Activated CD4-positive, CD25-positive, alpha-beta regulatory T cell (primary cell): Measurements from ENCODE around the gene RHD.
"Not testable (repeated sequence)": the region's sequence is repeated elsewhere in the genome, so short reads cannot be mapped to it uniquely, and the experiment has no call there.

Experiments used
- DNase-seq, 4 experiments: peaks; one replicate each; lab custom pipeline; 2025; lab: John Stamatoyannopoulos, UW

RHD gene

DNA sequence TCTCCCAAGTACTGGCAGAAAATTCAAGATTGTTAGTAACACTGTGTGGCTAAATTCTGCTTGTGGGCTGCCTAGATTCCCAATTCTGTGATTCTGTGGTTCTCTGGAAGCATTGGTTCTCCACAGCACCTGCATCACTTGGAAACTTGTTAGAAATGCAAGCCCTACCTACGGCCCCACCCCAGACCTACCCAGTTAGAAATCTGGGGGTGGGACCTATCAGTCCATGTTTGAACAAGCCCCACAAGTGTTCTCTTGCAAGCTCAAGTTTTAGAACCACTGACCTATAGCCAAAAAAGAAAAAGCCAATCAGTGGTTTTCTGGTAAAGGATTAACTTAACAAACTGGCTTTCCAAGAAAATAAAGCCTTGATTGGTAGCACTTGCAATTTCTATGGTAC, 35.9 kb downstream of the RHD start:
- not testable (repeated sequence) for DNase-seq

DNA sequence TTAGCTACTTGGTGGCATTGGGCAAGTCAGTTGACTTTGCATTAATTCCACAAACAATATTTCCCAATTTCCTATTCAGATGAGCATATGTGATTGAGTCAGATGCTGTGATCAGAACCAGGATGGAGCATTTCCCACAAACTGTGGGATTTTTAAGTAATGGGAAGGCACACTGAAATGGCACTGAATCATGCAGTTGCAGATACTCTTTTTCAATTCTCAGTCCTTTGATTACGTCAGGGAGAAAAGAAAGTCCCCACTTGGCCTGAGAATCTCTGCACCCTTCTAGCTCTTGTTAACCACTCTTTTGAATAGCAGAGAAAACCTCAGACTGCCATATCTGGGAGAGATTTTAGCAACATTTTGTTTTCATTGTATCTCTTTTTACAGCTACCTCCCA, 36.8 kb downstream of the RHD start:
- not testable (repeated sequence) for DNase-seq

DNA sequence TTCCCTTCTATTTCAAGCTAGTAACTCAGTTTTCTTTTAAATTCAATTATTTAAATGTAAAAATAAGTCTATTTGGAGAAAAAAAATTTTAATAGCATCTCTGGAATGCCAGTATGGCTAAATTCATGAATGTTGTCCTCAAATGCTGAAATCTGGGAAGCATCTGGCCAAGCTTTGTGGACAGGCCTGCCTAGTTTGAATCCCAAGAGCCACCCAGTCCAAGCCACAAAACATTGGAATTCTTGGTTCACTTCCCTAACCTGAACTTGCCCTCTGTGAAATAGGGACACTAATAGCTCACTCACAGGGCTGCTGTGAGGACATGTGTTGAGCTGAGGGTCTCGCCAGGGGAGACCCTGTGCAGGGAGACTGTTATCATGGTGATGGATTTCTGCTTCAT, 37.2 kb downstream of the RHD start:
- not testable (repeated sequence) for DNase-seq

DNA sequence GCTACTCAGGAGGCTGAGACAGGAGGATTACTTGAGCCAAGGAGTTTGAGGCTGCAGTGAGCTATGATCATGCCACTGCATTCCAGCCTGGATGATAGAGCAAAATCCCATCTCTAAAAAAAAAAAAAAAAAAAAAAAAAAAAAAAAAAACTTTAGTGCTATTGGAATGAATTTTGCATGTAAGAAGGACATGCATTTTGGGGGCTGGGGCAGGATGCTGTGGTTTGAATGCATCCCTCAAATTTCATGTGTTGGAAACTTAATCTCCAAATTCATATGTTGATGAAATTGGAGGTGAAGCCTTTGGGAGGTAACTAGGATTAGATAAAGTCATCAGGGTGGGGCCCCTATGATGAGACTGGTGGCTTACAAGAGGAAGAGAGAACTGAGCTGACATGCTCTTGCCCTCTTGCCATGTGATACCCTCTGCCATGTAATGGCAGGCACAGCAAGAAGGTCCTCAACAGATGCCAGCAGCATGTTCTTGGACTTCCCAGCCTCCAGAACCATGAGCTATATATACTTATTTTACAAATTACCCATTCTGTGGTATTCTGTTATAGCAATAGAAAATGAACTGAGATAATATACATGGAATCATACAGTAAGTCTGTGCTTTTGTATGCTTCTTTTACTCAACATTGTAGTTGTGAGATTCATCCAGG, 40.6 kb downstream of the RHD start:
- DNase-seq, result not testable (repeated sequence)

DNA sequence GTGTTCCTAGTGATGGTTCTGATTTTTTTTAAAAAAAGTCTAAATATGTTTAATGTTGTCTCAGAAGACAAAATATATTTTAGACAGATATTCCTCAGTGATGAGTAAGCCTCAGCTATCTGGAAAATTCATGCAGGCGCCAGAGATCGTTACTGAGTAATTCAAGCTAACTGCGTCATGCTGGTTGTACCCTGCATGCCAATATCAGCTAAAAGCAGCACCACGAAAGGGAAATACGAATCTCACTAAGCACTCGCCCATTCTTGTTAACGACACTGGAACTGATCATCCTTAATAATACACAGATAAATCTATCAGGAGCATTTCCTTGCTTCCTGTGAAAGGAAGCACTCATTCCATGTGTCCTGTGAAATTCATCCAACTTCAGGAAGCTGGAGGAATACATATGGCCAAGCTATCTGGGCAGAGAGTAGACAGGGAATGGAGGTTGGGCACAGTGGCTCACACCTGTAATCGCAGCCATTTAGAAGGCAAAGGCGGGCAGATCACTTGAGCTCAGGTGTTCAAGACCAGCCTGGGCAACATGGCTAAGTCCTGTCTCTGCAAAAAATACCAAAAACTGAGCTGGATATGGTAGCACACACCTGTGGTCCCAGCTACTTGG, 48.1 kb downstream of the RHD start:
- not testable (repeated sequence) for DNase-seq

DNA sequence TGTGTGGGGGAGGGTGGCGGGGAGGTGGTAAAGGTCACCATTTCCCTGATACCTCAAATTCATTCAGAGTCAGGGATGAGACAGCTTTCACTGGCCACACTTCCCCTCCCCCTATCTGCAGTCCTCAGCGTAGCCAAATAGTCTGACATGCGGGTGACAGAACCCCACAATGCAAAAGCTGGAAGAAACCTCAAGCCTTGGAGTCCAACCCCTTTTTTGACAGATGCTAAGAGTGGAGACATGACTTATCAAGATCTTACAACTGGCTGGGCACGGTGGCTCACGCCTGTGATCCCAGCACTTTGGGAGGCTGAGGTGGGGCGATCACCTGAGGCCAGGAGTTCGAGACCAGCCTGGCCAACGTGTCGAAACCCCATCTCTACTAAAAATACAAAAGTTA, 49.8 kb downstream of the RHD start:
- not testable (repeated sequence) for DNase-seq

DNA sequence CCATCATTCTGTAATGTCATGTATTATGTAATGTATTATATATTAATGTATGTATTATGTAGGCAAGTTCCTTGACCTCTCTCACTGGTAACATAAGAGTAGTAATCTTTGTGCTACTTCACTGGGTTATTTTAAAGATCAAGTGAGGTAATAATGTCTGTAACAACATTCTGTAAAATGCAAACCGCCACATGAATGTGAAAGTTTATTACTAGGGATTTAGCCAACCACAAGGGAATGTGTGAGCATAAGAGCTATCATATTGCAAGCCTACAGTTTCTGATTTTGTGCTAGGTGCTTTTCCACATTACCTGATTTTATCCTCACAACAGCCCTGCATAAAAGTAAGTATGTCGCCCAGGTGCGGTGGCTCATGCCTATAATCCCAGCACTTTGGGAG, 52.1 kb downstream of the RHD start:
- not testable (repeated sequence) for DNase-seq

DNA sequence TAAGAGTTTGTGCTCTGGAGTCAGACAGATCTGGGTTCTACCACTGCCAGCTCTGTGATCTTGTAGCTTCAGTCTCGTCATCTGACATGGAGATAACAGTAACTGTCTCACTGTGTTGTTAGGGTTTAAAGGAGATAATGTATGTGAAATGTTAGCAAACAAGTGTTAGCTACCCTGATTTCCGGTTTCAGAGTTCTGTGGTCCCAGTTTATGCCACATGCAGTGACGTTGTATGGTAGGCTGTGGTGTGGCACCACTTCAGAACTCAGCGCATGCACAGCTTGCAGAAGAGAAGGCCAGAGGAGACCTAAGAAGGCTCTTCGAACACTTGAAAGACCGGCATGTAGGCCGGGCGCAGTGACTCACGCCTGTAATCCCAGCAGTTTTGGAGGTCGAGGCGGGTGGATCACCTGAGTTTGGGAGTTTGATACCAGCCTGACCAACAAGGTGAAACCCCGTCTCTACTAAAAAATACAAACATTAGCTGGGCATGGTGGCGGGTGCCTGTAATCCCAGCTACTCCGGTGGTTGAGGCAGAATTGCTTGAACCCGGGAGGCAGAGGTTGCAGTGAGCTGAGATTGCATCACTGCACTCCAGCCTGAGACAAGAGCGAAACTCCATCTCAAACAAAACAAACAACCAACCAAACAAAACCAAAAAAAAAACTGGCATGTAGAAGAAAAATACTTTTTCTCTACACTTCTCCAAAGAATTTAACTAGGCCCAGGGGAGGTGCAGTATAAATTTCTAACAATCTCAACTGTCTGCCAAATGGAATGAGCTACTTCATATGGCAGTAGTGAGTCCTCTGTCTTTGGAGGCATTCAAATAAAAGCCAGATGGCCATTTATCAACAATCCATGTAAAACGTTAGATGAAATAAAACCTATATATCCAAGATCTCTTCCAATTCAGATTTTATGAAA, 55.8 kb downstream of the RHD start:
- DNase-seq, result not testable (repeated sequence)

DNA sequence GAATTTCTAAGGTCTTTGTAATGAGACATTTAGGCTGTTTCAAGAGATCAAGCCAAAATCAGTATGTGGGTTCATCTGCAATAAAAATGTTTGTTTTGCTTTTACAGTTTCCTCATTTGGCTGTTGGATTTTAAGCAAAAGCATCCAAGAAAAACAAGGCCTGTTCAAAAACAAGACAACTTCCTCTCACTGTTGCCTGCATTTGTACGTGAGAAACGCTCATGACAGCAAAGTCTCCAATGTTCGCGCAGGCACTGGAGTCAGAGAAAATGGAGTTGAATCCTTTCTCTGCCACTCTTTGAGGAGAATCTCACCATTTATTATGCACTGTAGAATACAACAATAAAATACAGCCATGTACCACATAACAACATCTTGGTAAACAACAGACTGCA, 56.5 kb downstream of the RHD start:
- DNase-seq, result not testable (repeated sequence)

DNA sequence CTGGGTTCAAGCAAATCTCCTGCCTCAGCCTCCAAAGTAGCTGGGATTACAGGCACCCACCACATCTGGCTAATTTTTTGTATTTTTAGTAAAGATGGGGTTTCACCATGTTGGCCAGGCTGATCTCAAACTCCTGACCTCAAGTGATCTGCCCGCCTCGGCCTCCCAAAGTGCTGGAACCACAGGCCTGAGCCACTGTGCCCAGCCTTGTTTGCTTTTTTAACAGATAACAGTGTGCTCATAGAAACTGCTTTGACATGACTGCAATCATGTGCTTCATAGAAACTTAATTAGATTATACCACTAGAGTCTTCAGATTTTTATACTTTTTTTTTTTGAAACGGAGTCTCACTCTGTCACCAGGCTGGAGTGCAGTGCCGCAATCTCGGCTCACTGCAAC, 57.0 kb downstream of the RHD start:
- not testable (repeated sequence) for DNase-seq

DNA sequence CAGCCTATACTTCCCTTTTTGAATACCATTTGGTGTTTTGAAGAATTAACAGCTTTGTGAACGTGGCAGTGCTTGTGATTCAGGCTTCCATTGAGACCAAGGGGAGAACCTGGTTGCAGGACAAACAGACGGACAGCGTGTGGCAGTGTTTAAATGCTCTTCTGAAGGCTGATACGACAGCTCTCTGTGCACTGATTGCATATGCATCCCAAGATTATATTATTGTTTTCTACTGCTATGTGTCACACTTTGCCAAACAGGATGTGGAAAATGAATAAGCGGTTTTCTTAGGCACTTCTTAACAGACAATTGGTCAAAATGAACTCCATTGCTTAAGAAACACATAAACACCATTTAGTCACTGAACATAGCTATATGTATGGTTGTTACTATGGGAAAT, 57.6 kb downstream of the RHD start:
- DNase-seq, result not testable (repeated sequence)

DNA sequence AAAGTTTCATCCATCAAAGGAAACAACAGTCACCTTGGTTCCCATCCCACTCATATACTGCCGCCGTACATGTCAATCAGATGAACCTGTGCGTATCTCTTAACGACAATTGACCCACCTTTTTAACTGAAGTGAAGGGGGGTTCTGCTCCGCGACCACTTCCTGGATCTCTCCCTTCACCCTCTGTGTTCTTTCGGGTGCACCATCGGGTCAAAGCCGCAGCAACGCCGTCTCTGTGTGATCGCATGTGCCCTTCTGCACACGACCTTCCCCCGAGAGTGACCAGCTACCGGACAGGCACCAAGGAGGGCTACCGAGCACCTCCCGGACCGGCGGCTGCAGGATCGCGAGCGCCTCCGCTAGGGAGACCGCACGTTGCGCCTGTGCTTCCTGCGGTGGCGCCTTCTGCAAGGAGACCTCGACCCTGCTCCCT, 64.6 kb downstream of the RHD start:
- DNase-seq, result not testable (repeated sequence)

DNA sequence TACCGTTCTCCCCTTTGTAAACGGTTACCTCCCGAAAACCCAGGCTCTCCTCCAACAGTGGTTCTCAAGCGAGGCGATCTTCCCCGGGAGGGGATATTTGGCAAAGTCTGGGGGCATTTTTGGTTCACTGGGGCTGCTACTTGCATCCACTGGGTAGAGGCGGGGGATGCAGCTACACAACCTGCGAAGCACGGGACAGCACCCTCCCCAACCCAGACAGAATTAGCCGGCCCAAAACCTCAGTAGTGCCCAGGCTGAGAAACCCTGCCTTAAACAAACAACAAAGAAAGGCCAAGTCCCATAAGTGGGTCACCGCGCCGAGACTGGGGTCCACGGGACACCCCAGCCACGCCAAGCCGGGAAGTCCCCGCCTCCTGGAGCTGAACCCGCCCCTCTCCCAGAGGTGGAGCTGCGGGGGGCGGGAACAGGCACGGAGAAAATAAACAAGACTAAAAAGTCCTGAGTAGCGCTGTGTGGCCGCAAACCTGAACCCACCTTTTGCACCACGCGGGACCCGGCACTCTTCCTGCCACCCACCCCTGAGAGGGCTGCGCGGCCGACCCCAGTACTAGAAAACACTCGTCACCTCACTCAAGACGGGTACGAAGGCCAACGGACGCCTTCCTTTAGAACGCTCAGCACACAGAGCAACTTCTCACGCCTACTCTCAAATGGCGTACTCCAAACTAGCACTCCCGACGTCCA, 65.3 kb downstream of the RHD start:
- DNase-seq, result not testable (repeated sequence)

DNA sequence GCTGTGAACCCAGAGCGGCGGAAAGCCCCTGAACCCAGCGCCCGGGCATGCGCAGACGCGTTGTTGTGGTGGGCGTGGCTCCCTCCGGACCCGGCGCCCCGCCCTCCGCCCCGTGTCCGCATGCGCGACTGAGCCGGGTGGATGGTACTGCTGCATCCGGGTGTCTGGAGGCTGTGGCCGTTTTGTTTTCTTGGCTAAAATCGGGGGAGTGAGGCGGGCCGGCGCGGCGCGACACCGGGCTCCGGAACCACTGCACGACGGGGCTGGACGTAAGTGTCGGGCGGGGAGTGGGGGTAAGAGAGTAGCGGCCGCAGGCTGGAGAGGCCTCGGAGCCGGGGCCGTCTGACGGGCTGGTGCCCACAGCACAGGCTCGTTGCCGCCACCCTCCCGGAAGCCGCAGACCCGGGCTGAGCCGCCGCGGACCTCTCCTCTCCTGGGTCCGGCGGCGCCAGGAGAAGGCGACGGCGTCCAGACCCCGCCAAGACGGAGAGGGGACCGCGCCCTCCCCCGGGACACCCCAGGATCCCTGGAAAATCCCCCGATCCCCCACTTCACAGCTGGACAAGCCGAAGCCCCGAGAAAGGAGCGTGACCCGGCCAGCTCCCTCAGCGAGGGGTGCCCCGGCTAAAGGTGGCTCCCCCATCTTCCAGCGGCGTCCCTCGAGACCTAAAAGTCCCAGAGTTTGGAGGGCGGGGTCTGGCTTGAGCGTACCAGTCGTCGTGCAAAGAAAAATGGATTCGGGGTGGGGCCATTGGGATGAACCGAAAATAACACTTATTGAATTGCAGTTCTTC, 66.1 kb downstream of the RHD start, which contains the start of gene TMEM50A:
TSS of gene TMEM50A (plus strand) at position 147 of the 794 bp plus-strand sequence. CDS start 2,153 bp downstream, outside the sequence.
- peak; percentile 74 to 82 (median 79) for DNase-seq

DNA sequence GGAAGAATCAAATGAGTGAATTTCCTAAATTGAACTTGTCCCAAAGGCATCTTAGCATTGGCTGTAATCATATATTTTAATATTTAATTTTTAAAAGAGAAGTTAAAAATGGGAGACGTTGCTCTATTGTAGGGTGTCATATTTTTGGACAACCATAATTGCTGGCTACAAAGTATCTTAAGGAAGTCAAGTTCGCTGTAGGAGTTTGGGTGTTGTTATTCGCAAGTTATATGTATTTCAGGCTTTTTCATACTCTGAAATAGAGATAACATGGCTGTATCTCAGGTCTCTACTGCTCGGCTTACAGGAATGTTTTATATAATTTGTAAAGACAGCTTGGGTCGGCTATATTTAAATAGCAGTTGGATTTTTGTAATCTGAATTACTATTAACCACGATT, 66.7 kb downstream of the RHD start:
- DNase-seq, result no peak

DNA sequence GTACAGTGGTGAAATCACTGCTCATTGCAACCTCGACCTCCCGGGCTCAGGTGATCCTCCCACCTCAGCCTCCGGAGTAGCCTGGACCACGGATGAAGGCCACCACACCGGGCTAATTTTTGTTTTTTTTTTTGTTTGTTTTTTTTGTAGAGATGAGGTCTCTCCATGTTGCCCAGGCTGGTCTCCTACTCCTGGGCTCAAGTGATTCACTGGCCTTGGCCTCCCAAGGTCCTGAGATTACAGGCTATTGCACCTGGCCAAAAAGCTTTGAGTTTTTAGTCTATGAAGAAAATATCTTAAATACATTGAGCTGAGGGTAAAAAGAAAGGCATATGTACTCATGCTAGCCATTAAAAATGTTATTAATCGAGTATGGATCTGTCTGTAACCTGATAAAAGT, 69.4 kb downstream of the RHD start:
- no peak for DNase-seq

DNA sequence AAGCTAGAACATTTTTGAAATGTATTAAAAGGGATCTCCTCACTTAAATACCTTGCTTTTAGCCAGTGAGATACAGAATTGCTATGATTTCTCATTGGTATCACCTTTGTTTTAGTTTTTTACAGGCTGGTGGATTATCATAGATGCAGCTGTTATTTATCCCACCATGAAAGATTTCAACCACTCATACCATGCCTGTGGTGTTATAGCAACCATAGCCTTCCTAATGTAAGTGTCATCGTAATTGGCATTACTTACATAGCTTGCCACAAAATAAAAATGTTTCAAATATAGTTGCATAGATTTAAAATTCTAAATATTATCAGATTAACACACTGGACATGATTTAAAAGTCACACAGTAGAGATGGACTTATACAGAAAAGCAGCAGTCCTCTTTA, 70.5 kb downstream of the RHD start:
- DNase-seq, result no peak

DNA sequence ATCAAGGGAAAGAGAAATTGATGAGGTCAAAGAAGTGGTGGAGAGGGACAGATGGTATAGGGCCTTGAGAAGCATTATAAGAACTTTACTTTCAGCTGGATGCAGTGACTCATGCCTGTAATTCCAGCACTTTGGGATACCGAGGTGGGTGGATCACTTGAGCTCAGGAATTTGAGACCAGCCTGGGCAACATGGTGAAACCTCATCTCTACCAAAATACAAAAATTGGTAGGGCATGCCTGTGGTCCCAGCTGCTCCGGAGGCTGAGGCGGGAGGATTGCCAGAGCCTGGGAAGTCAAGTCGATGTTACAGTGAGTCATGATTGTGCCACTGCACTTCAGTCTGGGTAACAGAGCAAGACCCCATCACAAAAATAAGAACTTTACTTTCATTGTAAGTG, 71.6 kb downstream of the RHD start:
- no peak for DNase-seq

DNA sequence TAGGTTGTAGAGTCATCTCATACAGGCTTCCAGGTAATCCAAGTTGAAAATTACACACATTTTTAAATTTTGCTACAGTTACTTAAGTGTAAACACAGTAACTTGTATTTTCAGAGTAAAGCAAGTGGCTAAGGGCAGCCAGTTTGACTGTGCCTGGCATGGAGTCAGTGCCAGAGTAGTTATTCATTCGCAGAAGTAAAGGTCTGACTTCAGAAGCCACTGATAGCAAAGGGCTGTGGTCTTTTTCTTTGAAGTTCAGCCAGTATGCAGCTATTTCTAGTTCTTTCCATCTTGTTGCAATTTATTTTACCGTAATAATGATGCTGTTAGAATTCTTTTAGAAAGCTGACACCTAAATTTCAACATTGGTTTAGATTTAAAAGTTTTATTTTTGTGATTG, 75.2 kb downstream of the RHD start:
- DNase-seq, result no peak

DNA sequence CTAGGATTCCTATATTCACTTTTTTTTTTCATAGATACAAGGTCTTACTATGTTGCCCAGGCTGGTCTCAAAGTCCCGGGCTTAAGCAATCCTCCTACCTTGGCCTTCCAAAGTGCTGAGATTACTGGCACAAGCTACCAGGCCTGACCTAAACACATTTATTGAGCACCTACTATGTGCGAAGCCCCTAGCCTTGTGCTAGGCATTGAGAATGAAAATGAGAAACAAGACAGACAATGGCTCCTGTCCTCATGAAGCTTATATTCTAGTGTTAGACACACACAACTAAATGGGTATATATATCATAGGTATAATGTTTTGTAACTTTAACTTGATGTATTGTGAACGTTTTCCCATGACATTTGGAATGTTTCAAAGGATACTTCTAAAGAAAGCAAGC, 77.3 kb downstream of the RHD start:
- no peak for DNase-seq

DNA sequence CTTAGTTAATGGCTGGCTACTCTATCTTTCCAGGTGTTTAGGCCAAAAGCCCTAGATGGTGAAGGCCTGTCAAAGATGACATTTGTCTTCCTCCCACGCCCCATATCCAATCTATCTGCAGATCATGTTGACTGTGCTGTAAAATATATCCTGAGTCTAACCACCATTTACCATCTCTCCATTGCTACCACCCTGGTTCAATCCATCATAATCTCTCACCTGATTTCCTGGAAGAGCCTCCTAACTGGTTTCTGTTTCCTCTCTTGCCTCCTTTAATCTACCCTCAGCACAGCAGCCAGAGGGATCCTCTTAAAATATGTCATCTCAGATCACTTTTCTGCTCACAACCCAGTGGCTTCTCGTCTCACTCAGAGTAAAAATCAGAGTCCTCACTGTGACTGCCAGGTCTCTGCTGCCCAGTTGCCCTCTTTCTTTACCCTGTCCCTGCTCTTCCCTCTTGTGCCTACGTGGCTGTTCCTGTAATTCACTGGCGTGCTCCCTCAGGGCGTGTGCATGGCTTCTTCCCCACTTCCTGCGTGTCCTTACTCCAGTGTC, 83.6 kb downstream of the RHD start:
- DNase-seq, result no peak
